NB4 (cell line): ENCODE measurements around the gene RAC2.
"Not testable (repeated sequence)": the region's sequence is repeated elsewhere in the genome, so short reads cannot be mapped to it uniquely, and the experiment has no call there.

Source experiments
- DNase-seq: peaks from one replicate; pipeline ENCODE4 v3.0.0; 2010; ENCODE audit warnings: low read depth
- H3K4me3 ChIP-seq: one replicate; pipeline ENCODE4 v1.5.1; 2011; ENCODE audit warnings: mild to moderate bottlenecking, low read depth, low read length, moderate library complexity
- MYC ChIP-seq: IDR thresholded peaks from 2 replicates; pipeline ENCODE4 v1.6.1; 2011; ENCODE audit warnings: low read depth, low read length
- POLR2A ChIP-seq: IDR thresholded peaks from 2 replicates; pipeline ENCODE4 v1.6.1; 2011; ENCODE audit warnings: mild to moderate bottlenecking; ENCODE audit not compliant: insufficient read length; ENCODE audit errors: extremely low read depth
- TF ChIP-seq, protein P1 (sequence below): IDR thresholded peaks from one replicate; pipeline ENCODE4 v1.5.1; 2012; ENCODE audit warnings: low read depth, low read length
- TF ChIP-seq, protein P2 (sequence below): IDR thresholded peaks from 2 replicates; pipeline ENCODE4 v1.6.1; 2011; ENCODE audit warnings: low read depth, low read length

RAC2 gene

DNA sequence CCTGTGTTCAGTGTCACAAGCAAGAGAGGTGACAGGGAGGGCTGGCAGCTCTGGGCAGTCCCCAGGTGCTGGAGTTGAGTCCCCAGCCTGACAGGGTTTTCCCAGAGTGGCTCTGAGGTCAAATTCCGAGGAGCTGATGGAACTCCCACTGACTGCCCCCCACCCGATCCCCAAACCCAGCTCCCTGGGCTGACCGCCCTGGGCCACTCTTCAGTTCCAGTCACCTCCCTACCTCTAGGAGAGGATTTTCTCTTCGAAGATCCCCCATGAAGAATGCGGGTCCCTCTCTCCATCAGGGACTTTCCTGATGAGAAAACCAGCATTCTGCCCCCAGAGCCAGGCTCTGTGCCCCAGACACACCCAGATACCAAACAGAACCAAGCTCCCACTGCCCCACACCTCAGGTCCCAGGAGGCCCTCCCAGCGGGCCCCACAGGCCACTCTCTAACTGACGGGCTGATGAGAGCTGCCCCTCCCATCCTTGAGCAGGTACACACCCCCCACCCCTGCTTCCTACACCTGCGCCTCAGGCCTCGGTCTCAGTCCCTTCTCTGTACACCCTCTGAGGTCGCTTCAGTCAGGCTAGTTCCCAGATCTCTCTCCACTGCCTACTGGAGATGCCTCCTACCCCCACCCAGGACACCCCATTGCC lies 12.1 kb upstream of the RAC2 start:
- DNase-seq: no peak
- H3K4me3 ChIP-seq: no peak overlapping the region
- TF ChIP-seq MYC (no peak), POLR2A (no peak)
- TF ChIP-seq, protein P1, sequence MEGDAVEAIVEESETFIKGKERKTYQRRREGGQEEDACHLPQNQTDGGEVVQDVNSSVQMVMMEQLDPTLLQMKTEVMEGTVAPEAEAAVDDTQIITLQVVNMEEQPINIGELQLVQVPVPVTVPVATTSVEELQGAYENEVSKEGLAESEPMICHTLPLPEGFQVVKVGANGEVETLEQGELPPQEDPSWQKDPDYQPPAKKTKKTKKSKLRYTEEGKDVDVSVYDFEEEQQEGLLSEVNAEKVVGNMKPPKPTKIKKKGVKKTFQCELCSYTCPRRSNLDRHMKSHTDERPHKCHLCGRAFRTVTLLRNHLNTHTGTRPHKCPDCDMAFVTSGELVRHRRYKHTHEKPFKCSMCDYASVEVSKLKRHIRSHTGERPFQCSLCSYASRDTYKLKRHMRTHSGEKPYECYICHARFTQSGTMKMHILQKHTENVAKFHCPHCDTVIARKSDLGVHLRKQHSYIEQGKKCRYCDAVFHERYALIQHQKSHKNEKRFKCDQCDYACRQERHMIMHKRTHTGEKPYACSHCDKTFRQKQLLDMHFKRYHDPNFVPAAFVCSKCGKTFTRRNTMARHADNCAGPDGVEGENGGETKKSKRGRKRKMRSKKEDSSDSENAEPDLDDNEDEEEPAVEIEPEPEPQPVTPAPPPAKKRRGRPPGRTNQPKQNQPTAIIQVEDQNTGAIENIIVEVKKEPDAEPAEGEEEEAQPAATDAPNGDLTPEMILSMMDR: no peak

DNA sequence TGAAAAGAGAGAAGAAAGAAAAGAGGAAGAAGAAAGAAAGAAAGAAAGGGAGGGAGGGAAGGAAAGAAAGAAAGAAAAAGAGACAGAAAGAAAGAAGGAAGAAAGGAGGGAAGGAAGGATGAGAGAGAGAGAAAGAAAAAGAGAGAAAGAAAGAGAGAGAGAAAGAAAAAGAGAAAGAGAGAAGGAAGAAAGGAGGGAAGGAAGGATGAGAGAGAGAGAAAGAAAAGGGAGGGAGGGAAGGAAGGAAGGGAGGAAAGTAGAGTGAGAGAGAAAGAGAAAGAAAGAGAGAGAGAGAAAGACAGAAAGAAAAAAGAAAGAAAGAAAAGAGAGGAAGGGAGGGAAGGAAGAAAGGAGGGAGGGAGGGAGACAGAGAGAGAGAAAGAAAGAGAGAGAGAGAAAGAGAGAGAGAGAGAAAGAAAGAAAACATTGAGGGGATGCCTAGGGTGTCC lies 11.5 kb upstream of the RAC2 start:
- no peak for DNase-seq
- H3K4me3 ChIP-seq: no peak overlapping the region
- TF ChIP-seq, protein P1: no peak
- TF ChIP-seq, protein P2, sequence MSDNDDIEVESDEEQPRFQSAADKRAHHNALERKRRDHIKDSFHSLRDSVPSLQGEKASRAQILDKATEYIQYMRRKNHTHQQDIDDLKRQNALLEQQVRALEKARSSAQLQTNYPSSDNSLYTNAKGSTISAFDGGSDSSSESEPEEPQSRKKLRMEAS: no peak
- TF ChIP-seq POLR2A (no peak), MYC (no peak)

DNA sequence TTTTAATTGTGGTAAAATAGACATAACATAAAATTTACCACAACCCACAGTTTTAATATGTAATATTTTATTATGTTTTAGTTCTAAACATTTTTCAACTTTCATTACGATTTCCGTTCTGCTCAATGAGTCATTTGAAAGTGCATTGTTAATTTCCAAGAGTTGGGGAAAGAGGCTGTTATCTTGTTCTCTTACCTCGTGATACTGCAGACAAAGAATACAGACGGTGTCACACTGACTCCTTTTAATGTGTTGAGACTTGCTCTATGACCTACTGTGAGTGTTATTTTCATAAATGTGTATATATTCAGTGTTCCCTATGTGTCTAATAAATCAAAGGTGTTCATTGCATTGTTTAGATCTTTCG lies 10.8 kb upstream of the RAC2 start:
- TF ChIP-seq MYC (no peak), POLR2A (no peak)
- DNase-seq: no peak
- H3K4me3 ChIP-seq: no peak overlapping the region

DNA sequence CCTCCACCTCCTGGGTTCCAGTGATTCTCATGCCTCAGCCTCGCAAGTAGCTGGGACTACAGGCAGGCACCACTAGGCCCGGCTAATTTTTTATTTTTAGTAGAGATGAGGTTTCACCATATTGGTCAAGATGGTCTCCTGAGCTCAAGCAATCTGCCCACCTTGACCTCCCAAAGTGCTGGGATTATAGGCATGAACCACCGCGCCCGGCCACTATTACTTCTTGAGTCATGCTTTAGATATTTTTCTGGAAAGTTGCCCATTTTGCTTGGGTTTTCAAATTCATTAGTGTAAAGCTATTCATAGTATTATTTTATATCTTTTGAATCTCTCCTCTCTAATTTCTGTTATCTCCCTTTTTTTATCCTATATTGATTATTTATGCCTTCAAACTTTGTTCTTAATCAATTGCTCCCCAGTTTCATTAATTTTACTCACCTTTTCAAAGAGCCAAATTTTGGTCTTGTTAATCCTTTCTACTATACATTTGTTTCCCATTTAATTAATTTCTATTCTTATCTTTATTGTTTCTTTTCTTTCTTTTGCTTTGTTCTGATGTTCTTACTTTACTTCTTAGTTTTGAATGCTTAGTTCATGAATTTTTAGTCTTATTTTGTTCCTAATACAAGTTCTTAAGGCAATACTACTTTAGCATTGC lies 10.3 kb upstream of the RAC2 start:
- no peak overlapping the region for H3K4me3 ChIP-seq
- TF ChIP-seq, protein P1: no peak
- no peak for TF ChIP-seq MYC
- no peak for TF ChIP-seq POLR2A
- TF ChIP-seq, protein P2: no peak
- DNase-seq: no peak

DNA sequence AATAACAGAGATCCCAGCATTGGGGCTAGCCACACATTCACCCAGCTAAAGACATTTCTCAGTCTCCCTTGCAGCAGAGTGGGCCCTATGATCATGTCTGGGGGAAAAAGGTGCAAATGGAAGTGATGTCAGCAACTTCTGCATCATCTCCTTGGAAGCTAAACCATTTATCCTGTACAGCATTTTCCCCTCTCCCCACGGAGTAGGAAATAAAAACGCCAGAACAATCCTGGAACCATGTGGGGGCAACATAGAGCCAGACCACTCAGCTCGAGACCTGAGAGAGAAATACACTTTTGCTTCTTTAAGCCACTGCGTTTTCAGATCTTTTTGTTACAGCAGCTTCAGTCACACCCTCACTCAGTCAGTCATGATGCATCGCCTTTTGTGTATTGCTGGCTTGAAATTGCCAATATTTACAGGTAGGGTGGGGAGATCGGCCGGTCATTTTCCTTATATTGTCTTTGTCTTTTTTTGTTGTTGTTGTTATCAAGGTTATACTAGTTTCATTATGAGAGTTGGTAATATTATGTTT lies 9.1 kb upstream of the RAC2 start:
- TF ChIP-seq POLR2A: no peak
- no peak for TF ChIP-seq MYC
- TF ChIP-seq, protein P2: no peak
- TF ChIP-seq, protein P1: no peak
- no peak overlapping the region for H3K4me3 ChIP-seq
- DNase-seq: no peak

DNA sequence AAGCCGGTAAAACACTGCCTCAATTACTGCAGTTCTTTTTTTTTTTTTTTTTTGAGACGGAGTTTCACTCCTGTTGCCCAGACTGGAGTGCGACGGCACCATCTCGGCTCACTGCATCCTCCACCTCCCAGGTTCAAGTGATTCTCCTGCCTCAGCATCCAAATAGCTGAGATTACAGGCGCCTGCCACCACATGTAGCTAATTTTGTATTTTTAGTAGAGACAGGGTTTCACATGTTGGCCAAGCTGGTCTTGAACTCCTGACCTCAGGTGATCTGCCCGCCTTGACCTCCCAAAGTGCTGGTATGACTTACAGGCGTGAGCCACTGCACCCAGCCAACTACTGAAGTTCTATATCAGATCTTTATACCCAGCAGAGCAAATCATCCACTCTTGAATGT lies 7.8 kb upstream of the RAC2 start:
- H3K4me3 ChIP-seq, DNase-seq: not testable (repeated sequence)

DNA sequence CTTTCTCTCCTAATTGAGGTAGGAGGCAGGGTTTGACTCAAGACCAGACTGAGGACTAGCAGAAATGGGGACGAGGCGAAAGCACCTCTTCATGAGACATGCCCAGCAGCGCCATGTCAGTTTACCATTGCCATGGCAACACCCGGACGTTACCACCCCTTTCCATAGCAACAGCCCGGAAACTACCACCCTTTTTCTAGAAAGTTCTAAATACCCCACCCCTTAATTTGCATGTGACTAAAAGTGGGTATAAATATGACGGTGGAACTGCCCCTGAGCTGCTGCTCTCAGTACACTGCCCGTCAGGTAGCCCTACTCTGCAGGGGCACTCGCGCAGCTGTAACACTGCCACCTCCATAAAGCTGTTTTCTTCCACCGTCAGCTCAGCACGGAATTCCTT lies 5.9 kb upstream of the RAC2 start:
- no peak for DNase-seq
- TF ChIP-seq, protein P1: no peak
- TF ChIP-seq, protein P2: no peak
- TF ChIP-seq POLR2A (no peak), MYC (no peak)
- no peak overlapping the region for H3K4me3 ChIP-seq
